Activated CD4-positive, alpha-beta T cell treated with anti-CD3 and anti-CD28 coated beads, Interleukin-2, amount 50 U/mL, for 16 hours (primary cell): Measurements from ENCODE around the gene PACS2.
"Not testable (repeated sequence)": the region's sequence is repeated elsewhere in the genome, so short reads cannot be mapped to it uniquely, and the experiment has no call there.

Source experiments
- DNase-seq: peaks from one replicate; pipeline ENCODE4 v3.0.0-alpha.2; 2020

The PACS2 gene

GRCh38 chr14:105290621-105291346 lies 23.8 kb upstream of the PACS2 start:
- peak; percentile 33 for DNase-seq

DNA sequence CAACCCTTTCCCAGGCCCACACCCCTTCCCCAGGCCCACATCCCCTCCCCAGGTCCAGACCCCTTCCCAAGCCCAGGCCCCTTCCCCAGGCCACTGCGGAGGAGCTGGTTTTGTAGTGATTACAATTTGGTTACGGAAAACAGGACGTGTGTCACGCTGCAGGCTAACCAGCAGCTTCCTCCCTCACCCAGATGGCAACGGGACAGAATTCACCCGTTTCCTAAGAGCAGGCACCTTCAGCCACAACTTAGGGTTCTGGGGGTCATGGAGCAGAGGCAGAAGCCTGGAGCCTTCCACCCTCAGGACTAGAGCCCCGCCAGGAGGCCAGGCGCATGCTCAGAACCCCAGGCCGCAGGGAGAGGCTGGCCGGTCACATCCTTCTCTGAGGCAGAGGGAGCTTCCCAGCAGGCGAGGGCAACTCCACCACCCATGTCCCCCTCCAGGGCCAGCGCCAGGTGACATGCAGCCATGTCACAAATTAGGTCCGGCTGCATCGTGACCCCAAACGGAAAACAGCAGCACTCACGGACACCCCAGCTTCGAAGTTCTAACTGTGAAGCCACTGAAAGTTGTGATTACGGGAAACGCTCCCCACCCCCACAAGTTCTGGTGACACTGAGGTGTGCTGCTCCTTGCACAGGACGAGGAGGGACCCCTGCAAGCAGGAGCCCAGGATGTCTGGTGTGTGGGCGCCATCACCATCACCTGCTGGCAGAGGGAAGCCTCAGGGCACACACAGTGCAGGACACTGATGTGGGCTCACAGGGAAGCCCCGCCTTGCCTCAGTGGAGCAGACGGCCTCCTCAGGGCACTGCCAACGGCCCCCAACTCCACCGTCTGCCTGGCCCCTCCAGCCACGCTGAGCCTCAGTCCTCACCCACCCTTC lies 21.5 kb upstream of the PACS2 start:
- DNase-seq = peak; percentile 71

DNA sequence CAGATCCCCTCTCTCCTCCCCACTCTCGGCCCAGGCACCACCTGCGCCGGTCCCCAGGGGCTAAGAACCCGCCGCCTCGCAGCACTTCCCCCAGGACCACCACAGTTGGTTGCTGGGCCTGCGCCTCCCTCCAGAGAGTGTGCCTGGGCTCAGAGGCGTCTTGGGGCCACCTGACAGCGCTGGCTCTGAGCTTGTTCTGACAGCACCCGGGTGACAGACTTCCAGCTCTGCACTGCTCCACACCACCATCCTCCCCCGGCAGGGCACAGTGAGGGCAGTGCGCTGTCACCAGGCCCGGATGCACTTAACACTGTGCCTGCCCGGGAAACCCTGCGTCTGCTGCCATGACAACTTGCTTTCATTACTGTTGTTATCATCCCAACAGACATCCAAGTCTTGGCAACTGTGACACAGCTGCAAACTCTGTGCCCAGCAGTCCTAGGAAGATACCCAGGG lies 20.4 kb upstream of the PACS2 start:
- peak; percentile 81 for DNase-seq

DNA sequence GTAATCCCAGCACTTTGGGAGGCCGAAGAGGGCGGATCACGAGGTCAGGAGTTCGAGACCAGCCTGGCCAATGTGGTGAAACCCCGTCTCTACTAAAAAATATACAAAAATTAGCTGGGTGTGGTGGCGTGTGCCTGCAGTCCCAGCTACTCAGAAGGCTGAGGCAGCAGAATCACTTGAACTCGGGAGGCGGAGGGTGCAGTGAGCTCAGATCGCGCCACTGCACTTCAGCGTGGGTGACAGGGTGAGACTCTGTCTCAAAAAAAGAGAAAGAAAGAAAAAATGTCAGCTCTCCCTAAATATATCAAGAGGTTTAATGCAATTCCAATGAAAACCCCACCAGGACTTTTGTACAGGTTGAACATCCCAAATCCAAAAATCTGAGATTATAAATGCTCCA lies 17.2 kb upstream of the PACS2 start:
- not testable (repeated sequence) for DNase-seq

DNA sequence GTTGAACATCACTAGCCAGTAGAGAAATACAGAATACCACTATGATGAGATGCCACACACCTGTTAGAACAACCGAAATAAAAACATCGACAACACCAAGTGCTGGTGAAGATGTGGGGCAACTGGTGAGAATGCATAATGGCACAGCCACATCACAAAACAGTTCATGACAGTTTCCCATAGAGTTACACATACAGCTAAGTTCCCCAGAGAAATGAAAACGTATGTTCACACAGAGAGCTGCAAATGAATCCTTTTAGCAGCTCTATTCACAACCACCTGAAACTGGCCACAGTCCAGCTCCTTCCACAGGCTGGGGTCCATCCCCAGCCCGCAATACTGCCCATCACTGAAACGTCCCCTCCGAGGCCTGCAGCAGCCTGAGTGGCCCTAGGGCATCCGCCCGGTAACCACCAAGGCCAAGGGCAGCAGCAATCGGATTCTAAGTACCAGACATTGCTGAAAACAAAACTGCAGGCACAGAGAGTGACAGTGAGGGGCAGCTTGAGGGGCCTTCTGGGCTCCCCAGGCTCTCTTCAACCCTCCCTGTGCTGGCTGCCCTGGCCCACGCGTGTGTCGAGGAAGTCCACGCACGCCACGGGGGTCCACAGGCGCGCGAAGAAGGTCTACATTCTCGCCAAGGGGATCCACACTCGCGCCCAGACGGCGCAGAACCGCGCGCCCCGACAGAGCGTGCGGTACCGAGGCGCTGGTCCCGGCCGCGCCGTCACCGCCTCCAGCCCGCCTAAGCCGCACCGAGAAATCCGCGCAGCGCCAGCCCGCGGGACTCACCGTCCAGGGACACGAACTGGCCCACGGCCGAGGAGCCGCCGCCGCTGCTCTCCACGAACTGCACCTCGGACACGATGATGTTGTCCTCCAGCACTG lies 14.7 kb upstream of the PACS2 start:
- DNase-seq = no peak

DNA sequence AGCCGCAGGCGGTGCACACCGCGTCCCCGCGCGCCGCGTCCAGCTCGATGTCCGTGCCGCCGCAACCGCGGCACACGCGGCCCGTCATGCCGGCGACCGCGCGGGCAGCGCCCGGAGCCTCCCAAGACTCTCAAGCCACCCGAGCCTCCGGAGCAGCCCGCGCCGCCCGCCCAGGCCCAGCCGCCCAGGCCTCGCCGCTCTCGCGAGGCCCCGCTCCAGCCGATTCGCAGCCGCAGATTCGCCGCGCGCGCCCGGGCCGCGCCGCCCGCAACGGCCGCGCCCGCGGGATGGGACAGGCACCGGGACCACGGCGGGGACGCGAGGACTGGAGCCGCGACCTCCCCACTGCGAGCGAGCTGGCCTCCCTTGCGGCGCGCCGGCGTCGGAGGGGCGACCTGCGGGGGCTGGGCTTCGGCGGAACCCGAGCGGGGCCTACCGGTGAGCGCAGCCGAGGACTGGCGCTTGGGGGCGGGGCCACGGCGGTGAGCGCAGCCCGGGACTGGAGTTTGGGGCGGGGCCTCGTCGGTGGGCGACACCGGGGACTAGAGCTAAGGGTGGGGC lies 13.9 kb upstream of the PACS2 start, which contains the start of gene BRF1:
TSS of gene BRF1 (minus strand) at position 460 of the 561 bp plus-strand sequence. CDS start at position 88, 372 bp downstream.
- DNase-seq = peak; percentile 96

DNA sequence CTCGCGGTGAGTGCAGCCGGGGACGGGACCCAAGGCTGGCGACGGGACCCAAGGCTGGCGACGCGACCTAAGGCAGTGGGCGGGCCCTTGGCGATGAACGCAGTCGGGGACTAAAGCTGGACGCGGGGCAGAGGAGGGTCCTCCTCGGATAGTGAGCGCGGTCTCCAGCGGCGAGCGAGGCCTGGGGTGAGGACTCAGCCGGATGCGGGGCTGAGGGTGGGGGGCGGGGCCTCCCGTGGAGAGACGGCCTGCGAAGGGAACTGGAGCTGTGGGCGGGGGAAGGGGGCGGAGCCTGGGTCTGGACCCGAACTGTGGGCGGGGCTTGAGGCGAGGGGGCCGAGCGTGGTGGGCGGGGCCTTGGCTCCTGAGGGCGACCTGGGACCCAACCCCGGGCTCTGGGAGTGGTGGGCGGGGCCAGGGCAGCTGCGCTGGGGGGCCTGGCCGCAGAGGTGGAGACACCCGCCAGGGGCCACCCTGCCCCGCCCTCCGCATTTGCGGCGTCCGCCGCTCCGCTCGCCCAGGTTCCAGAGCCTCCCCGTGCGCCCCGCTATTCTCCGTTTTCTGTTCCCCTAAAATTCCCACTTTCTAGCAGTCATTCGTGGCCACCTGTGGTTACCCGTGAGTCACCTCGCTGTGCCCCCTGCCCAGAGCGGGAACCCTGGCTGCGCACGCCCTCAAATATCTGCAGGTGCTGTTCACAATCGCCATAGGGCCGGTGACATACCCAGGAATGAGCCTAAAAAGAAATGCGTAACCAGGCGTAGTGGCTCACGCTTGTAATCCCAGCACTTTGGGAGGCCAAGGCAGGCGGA lies 13.2 kb upstream of the PACS2 start:
- DNase-seq = peak; percentile 99

GRCh38 chr14:105301915-105302249 lies 12.7 kb upstream of the PACS2 start:
- not testable (repeated sequence) for DNase-seq

DNA sequence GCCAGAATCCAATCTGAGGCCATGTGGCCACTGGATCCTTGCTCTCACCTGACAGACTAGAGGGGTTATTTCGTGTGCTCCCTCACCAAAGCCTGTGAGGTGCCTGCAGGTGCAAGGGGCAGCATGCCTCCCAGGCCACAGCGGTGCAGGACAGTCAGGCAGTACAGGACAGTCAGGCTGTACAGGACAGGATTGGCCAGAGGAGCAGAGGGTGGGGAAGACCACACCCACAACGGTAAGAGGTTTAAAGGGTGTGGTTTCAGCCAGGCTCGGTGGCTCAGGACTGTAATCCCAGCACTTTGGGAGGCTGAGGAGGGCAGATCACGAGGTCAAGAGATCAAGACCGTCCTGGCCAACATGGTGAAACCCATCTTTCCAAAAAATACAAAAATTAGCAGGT lies 10.6 kb upstream of the PACS2 start:
- DNase-seq = no peak

- no peak for DNase-seq
Observed at GRCh38 chr14:105304565-105304964, 10.0 kb upstream of the PACS2 start.

GRCh38 chr14:105305345-105305744 lies 9.2 kb upstream of the PACS2 start:
- DNase-seq = no peak

GRCh38 chr14:105305791-105306190 lies 8.8 kb upstream of the PACS2 start:
- no peak for DNase-seq

DNA sequence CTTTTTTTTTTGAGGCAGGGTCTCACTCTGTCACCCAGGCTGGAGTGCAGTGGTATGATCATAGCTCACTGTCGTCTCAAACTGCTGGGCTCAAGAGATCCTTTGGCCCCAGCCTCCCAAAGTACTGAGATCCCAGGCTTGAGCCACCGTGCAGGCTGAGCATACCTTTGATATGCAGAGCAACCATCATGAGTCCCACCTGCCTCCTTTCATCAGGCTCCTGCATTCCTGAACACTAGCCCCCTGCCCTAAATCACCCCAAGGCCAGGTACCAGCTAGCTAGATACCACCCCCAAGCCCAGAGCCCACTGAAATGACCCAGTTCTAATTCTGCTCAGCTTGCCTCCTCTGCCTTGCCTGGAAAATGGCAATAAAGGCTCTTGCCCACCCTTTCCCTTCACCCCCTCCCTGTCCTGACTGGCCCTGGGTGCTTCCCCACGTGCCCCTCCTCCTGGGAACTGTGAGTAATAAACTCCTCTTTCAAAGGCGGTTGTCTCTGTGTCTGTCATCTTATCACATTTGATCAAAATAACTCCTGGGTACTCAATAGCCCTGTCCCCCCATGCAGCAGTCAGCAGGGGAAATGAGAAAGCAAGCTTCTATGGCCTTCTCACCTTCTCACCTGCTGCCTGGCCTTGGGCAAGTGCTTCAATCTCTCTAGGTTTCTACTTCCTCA lies 7.4 kb upstream of the PACS2 start:
- no peak for DNase-seq

DNA sequence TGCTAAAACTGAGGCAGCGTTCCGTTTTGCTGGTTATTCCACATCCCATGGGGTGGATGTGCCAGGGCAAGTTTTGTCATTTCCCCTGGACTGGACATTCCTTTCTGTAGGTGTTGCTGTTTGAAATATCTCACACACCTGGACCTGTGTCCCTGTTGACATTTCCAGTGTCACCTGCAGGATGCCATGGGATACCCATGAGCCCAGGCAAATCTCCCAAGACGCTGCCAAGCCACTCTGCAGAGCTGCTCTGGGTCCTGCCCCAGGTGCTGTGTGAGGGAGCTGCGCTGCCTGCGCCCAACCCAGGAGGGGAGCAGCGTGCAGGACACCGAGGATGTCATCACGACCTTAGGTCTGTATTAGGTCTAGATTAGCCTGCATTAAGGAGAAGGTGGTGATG lies 5.2 kb upstream of the PACS2 start:
- DNase-seq = no peak

DNA sequence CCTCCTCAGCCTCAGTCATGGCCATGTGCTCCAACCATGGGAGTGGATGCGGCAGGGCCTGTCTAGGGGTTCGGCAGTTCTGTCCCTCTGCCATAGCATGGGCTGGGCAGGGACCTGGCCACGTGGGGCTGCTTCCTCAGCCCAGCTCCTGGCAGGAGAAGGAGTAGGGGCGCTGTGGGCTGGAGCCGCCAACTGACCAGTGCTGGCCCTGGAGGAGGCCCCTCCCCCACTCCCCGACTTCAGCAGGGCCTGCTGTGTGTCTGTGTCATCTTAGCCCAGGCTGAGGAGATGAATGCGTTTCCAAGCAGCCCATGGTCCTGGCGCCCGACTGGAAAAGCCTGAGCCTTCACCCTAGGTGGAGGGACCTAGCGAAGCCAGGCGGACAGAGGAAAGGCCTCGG lies 2.7 kb upstream of the PACS2 start:
- no peak for DNase-seq

DNA sequence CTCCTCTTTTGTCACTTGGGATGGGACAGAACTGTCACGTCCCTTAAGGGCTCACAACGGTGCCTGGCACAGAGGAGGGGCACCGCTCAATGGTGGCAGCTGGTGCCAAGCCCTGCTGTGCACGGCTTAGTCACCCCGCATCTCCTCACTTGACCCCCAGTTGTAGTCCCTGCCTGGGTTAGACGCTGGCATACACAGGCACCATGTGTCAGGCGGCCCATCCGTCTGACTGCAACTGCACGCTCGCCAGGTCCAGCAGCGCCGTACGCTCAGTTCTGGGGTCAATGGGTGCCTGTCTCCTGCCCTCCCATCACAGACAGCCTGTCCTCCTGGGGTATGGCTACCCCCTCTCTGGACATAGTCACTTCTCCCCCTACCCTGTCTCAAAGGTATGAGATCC lies 1.6 kb upstream of the PACS2 start:
- no peak for DNase-seq

DNA sequence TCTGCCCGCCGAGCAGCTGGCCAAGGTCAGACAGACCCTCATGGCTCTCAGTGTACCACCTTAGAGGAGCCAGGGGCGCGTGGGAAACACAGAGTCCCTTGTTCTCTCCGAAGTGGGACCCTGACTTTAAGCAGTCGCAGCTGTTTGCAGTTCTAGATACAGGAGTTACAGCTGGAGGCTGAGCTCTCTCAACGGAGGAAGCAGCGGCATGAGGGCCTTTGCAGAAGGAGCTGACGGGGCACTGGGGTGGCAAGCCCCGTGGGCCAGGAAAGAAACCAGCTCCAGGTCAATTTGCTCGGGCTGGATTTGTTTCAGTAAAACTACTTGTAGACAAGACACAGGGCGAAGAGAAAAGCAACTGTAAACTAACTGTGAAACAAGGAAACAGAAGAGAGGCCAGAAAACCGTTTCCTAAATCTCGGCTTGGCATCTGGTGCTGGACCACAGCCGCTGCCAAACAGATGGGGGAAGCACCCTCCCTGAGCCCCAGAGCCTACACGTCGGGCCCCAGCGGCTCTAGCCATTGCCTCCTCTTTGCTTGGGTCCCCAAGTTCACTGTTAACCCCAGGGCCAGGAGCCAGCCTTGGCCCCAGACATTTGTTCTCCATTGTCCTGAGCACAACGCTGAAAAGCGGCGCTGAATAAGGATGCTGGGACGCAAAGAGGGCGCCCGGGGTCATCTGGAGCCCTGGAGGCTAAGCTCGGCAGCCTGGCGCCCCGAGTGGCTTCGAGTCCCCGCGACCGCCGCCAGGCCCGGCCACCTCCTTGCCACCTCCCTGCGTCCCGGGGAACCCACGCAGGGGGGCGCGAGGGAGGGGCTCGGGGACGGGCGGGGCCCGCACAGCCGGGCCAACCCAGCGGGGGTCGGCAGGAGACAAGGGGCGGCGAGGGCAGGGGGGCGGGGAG lies 914 bp upstream of the PACS2 start:
- DNase-seq = no peak

DNA sequence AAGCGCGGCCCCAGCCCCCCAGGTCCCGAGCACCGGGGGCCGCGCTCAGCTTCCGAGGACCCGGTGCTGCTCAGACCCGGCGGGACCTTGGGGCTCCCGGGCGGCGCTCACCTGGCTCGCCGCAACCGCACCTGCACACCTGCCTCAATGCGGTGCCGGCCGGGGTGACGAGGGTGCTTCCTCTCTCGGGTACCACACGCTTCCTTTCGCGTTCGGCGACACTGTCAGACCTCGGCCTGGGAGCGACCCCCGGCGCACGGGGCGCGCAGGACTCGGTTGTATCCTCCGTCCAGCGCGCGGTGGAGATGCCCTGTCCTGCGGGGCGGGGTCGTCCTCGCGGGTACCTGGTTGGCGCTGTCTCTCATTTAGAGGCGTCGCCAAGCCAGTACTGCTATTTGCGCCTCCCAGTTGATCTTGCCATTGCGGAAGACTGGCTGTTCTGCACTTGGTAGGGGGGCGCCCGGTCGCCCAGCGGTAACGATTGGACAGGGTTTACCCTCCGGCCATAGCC lies 718 bp downstream of the PACS2 start:
- no peak for DNase-seq

GRCh38 chr14:105315941-105316576 lies 1.5 kb downstream of the PACS2 start:
- DNase-seq = no peak
